Peyer's patch (tissue), 4 donors: ENCODE measurements around the gene RNF13.

ENCODE experiments used
- CTCF ChIP-seq, 6 experiments: fragments of 450-650 bp in 4 of 6; fragments of 200-600 bp in 2 of 6; sonication (generic) in 1 of 6; IDR thresholded peaks; one replicate each; pipeline ENCODE4 v1.5.1; 2017 to 2019; ENCODE audit warnings: antibody characterized with exemption in 6 of 6, mild to moderate bottlenecking in 3 of 6, moderate library complexity in 1 of 6
- POLR2A ChIP-seq, 2 donors: fragments of 450-650 bp; IDR thresholded peaks; one replicate each; pipeline ENCODE4 v1.5.1; 2017; ENCODE audit warnings: antibody characterized with exemption in 2 of 2, mild to moderate bottlenecking in 2 of 2, moderate library complexity in 2 of 2

GRCh38 chr3:149891621-149892020 is 78.6 kb downstream of the RNF13 start:
- TF ChIP-seq CTCF (IDR thresholded peaks at IDR 0.05) (no peak), POLR2A (IDR thresholded peaks at IDR 0.05) (no peak)
